T-helper 2 cell treated with Interferon-gamma antibody and Interleukin-4, amounts not matched to agents 100 ng/mL and 5 ng/mL, for 36 hours (primary cell): ENCODE measurements around the gene THAP5. TPM values are rescaled to one million over a fixed set of nuclear protein-coding genes. Genes with fewer than 3 reads are reported as not detected.

Experiments
- intact Hi-C: fragments of 100-400 bp; cut with micrococcal nuclease; formaldehyde crosslinking; loops from one replicate; pipeline ENCODE4 v1.15.1; 2023
- total RNA-seq: library from RNA; stranded (reverse); gene quantifications from 2 replicates; pipeline ENCODE4 v1.2.3, GENCODE V29; 2022

The THAP5 gene
- total RNA-seq, 1 donor from 2014 or later, result 33.1 TPM

- intact Hi-C loops, result no loop called here
Observed at GRCh38 chr7:108535744-108536143, 33.8 kb downstream of the THAP5 start.

GRCh38 chr7:108535257-108535656, 34.2 kb downstream of the THAP5 start:
- intact Hi-C loops, result no loop called here

- intact Hi-C loops, result no loop called here
Observed at GRCh38 chr7:108533712-108534111, 35.8 kb downstream of the THAP5 start.

- intact Hi-C loops, result loop anchor here (5.0 kb wide), 1 partner anchor 1362 kb away; the partner anchor contains the start of gene HBP1
Observed at GRCh38 chr7:108529341-108529740, 40.2 kb downstream of the THAP5 start.

- intact Hi-C loops, result loop anchor here (5.0 kb wide), 1 partner anchor 1361 kb away; the partner anchor contains the start of gene HBP1
Observed at GRCh38 chr7:108528183-108528712, 41.3 kb downstream of the THAP5 start.

- intact Hi-C loops, result loop anchor here (1.0 to 5.0 kb wide), 4 partner anchors 43 to 1359 kb away; partner anchors contain the start of genes CBLL1, DLD, DNAJB9 and HBP1
Observed at GRCh38 chr7:108526768-108527017, 42.8 kb downstream of the THAP5 start.

- intact Hi-C loops, result loop anchor here (1.0 to 5.0 kb wide), 4 partner anchors 43 to 1359 kb away; partner anchors contain the start of genes CBLL1, DLD, DNAJB9 and HBP1
Observed at GRCh38 chr7:108525985-108526767, 43.3 kb downstream of the THAP5 start, which contains the start of gene PNPLA8. Gene PNPLA8 (minus strand): TSS chr7:108526135. CDS start chr7:108515491, 10,644 bp downstream.

- intact Hi-C loops, result loop anchor here (5.0 kb wide), 1 partner anchor 1358 kb away; the partner anchor contains the start of gene HBP1
Observed at GRCh38 chr7:108525327-108525984, 44.0 kb downstream of the THAP5 start.

- intact Hi-C loops, result no loop called here
Observed at GRCh38 chr7:108522780-108523179, 46.7 kb downstream of the THAP5 start.

GRCh38 chr7:108517951-108518350, 51.6 kb downstream of the THAP5 start:
- intact Hi-C loops, result no loop called here

- intact Hi-C loops, result no loop called here
Observed at GRCh38 chr7:108515630-108516029, 53.9 kb downstream of the THAP5 start.

GRCh38 chr7:108515013-108515412, 54.5 kb downstream of the THAP5 start:
- intact Hi-C loops, result no loop called here

Other genes starting within 250 kb of the THAP5 start
- 0.16 TPM in 1 of 2 replicates, not detected in the other for gene NRCAM, start 113.3 kb downstream of the THAP5 start, total RNA-seq
- 14.7 and 14.8 TPM in 2 replicates for gene PNPLA8, start 43.6 kb downstream of the THAP5 start, total RNA-seq
- gene DNAJB9, start 168 bp upstream of the THAP5 start, total RNA-seq, result 22.1 and 27.2 TPM in 2 replicates